HG03060 (cell line): Measurements from ENCODE around the gene ELOVL1.

Source experiments
- ATAC-seq: cut with Tn5 transposase; IDR thresholded peaks from one replicate; pipeline ENCODE4 v1.9.1; 2021; ENCODE audit warnings: low read depth, moderate number of reproducible peaks; ENCODE audit not compliant: unreplicated experiment

ELOVL1 gene

GRCh38 chr1:43358746-43359693 is 8.8 kb downstream of the ELOVL1 start, which contains the start of gene CDC20:
Gene CDC20 (plus strand): TSS chr1:43358981. CDS start chr1:43359216, 235 bp downstream.
- ATAC-seq: peak; percentile 96

- no peak for ATAC-seq
Measured at GRCh38 chr1:43358121-43358745, 9.6 kb downstream of the ELOVL1 start.

- no peak for ATAC-seq
Measured at GRCh38 chr1:43357251-43357650, 10.6 kb downstream of the ELOVL1 start.

GRCh38 chr1:43354936-43355335 is 12.9 kb downstream of the ELOVL1 start:
- no peak for ATAC-seq

GRCh38 chr1:43354471-43354870 is 13.3 kb downstream of the ELOVL1 start:
- ATAC-seq: no peak

- ATAC-seq: no peak
Measured at GRCh38 chr1:43352881-43353280, 14.9 kb downstream of the ELOVL1 start.

- ATAC-seq: no peak
Measured at GRCh38 chr1:43352351-43352705, 15.5 kb downstream of the ELOVL1 start.

- no peak for ATAC-seq
Measured at GRCh38 chr1:43351421-43352350, 16.1 kb downstream of the ELOVL1 start.

- ATAC-seq: no peak
Measured at GRCh38 chr1:43350976-43351375, 16.8 kb downstream of the ELOVL1 start.

GRCh38 chr1:43349594-43350306 is 18.1 kb downstream of the ELOVL1 start:
- ATAC-seq: no peak

GRCh38 chr1:43348809-43349593 is 18.8 kb downstream of the ELOVL1 start:
- no peak for ATAC-seq

GRCh38 chr1:43348343-43348808 is 19.4 kb downstream of the ELOVL1 start:
- no peak for ATAC-seq

GRCh38 chr1:43346636-43347035 is 21.2 kb downstream of the ELOVL1 start:
- ATAC-seq: no peak

- no peak for ATAC-seq
Measured at GRCh38 chr1:43345120-43345519, 22.7 kb downstream of the ELOVL1 start.

GRCh38 chr1:43344267-43344850 is 23.5 kb downstream of the ELOVL1 start:
- no peak for ATAC-seq

- ATAC-seq: no peak
Measured at GRCh38 chr1:43340559-43340958, 27.3 kb downstream of the ELOVL1 start.

GRCh38 chr1:43339584-43340232 is 28.1 kb downstream of the ELOVL1 start:
- no peak for ATAC-seq

- no peak for ATAC-seq
Measured at GRCh38 chr1:43338001-43338400, 29.8 kb downstream of the ELOVL1 start.
